Neuron (in vitro differentiated cells): ENCODE data around the gene SLC66A3.

Experiments
- H2AFZ ChIP-seq: one replicate; pipeline ENCODE4 v1.6.1; 2013; ENCODE audit warnings: low read depth, mild to moderate bottlenecking, inconsistent platforms, low read length, moderate library complexity
- H3K27me3 ChIP-seq: one replicate; pipeline ENCODE4 v1.6.1; 2013; ENCODE audit warnings: low read length; ENCODE audit not compliant: insufficient read depth
- H3K36me3 ChIP-seq: one replicate; pipeline ENCODE4 v1.6.1; 2013; ENCODE audit warnings: low read length; ENCODE audit not compliant: insufficient read depth
- H3K4me1 ChIP-seq: one replicate; pipeline ENCODE4 v1.6.1; 2013; ENCODE audit warnings: low read length; ENCODE audit not compliant: insufficient read depth
- H3K4me3 ChIP-seq: 2 replicates; pipeline ENCODE4 v1.5.1; 2013; ENCODE audit warnings: mild to moderate bottlenecking, low read length, moderate library complexity
- H3K9me3 ChIP-seq: one replicate; pipeline ENCODE4 v1.6.1; 2013; ENCODE audit warnings: low read length

SLC66A3 gene

DNA sequence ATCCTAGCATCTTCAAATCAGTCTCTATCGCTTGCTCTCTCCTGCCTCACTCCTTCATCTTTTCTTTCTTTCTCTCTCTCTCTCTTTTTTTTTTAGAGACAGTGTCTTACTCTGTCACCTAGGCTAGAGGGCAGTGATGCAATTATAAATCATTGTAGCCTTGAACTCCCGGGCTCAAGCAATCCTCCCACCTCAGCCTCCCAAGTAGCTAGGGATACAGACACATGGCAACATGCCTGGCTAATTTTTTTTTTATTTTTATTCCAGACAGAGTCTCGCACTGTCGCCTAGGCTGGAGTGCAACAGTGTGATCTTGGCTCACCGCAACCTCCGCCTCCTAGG, 10.6 kb upstream of the SLC66A3 start:
- H3K9me3 ChIP-seq: no peaks in the 10 kb centered on the region
- no peak overlapping the region for H2AFZ ChIP-seq
- no peak overlapping the region for H3K4me3 ChIP-seq
- no peaks in the 10 kb centered on the region for H3K36me3 ChIP-seq
- no peaks in the 10 kb centered on the region for H3K4me1 ChIP-seq
- no peaks in the 10 kb centered on the region for H3K27me3 ChIP-seq

DNA sequence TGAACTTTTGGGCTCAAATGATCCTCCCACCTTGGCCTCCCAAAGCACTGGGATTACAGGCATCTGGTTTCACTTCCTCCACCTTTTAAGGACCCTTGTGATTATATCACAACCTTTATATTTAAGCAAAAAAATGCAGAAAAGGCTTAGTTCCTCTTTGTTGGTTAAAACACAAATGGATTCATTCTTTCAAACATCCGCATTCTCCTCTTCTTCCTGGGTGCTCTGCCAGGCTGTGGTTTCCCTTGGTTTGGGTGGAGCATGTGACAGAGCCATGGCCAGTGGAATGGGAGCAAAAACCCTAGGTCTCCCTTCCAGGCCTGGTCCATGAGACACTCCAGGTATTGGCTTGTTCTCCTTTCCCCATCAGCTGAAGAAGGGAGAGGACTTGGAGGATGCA, 9.9 kb upstream of the SLC66A3 start:
- Histone ChIP-seq H2AFZ (no peak overlapping the region), H3K27me3 (no peaks in the 10 kb centered on the region), H3K9me3 (no peaks in the 10 kb centered on the region), H3K4me3 (no peak overlapping the region), H3K36me3 (no peaks in the 10 kb centered on the region), H3K4me1 (no peaks in the 10 kb centered on the region)

GRCh38 chr2:11146076-11146475, 9.2 kb upstream of the SLC66A3 start:
- Histone ChIP-seq H3K27me3 (no peaks in the 10 kb centered on the region), H2AFZ (no peak overlapping the region), H3K4me1 (no peaks in the 10 kb centered on the region), H3K36me3 (no peaks in the 10 kb centered on the region), H3K4me3 (no peak overlapping the region), H3K9me3 (no peaks in the 10 kb centered on the region)

GRCh38 chr2:11147263-11147662, 8.0 kb upstream of the SLC66A3 start:
- Histone ChIP-seq H3K36me3 (no peaks in the 10 kb centered on the region), H3K27me3 (no peaks in the 10 kb centered on the region), H2AFZ (no peak overlapping the region), H3K9me3 (no peaks in the 10 kb centered on the region), H3K4me3 (no peak overlapping the region), H3K4me1 (no peaks in the 10 kb centered on the region)

- Histone ChIP-seq H3K27me3 (no peaks in the 10 kb centered on the region), H3K9me3 (no peaks in the 10 kb centered on the region), H3K4me3 (no peak overlapping the region)
Measured at GRCh38 chr2:11152591-11152990, 2.7 kb upstream of the SLC66A3 start.

DNA sequence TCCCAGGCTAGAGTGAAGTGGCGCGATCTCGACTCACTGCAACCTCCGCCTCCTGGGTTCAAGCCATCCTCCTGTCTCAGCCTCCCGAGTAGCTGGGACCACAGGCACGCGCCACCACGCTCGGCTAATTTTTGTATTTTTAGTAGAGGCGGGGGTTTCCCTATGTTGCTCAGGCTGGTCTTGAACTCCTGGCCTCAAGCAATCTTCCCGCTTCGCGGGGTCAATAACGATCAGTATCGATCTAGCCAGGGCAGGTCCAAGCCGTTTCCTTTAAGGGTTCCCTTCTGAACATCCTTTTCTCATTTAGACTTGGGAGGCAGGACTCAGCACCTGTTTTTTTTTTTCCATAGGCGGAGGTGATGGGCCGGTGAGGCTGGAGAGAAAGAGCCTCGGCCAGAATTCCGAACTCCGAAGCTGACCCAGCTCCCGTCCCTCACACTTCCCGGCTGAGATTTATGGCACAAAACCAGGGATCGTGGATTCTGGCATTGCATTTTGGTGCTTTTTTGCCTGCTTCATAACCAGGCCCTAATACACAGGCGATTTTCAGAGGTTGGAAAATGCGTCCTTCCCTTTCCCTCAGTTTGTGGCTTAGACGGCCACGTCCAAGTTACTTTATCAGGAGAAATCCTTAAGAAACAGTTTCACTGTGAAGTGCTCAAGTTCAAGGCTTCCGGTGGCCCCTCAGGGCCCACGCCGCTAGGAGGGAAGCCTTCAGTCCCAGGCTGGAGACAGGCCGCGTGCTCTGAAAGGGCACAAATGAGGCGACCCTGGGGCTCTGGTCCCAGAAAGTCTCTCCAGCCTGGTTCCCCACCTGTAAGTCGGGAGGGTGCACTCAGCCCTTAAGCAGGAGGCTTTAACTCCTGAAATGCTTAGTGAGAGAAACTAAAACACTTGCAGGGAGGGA, 998 bp upstream of the SLC66A3 start:
- Histone ChIP-seq H3K36me3 (no peaks in the 10 kb centered on the region), H3K4me1 (peaks cover 6% of the 10 kb centered on the region), H2AFZ (peak overlapping the region; percentile 50), H3K9me3 (no peaks in the 10 kb centered on the region), H3K27me3 (no peaks in the 10 kb centered on the region), H3K4me3 (peak overlapping the region; percentile 54)

More at GRCh38 chr2:11152591-11152990, 2.7 kb upstream of the SLC66A3 start:
- Histone ChIP-seq H3K4me1 (peaks cover 6% of the 10 kb centered on the region), H2AFZ (no peak overlapping the region), H3K36me3 (no peaks in the 10 kb centered on the region)

DNA sequence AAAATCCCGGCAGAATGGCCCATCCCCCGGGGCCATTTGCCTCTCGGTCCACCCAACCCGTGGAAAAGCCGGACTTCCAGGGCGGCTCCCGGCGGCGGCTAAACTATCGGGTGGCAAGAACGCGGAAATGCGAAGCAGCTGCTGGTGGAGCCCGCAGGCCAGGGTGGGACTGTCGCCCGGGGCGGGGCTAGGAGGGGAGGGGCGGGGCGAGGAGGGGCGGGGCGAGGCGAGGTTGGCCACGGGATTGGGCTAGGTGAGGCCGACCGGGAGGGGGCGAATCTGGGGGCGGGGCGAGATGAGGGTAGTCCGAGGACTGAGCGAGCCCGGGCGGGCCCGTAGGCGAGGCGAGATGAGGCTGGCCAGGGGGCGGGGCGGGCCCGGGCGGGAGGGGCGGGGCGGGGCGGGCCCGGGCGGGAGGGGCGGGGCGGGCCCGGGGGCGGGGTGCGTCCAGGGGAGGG, 315 bp upstream of the SLC66A3 start:
- peak overlapping the region; percentile 54 for H3K4me3 ChIP-seq
- H3K27me3 ChIP-seq: no peaks in the 10 kb centered on the region
- H2AFZ ChIP-seq: peak overlapping the region; percentile 50
- H3K36me3 ChIP-seq: no peaks in the 10 kb centered on the region
- H3K9me3 ChIP-seq: no peaks in the 10 kb centered on the region
- peaks cover 6% of the 10 kb centered on the region for H3K4me1 ChIP-seq

- no peaks in the 10 kb centered on the region for H3K9me3 ChIP-seq
- H3K27me3 ChIP-seq: no peaks in the 10 kb centered on the region
- H2AFZ ChIP-seq: no peak overlapping the region
- no peak overlapping the region for H3K4me3 ChIP-seq
- H3K36me3 ChIP-seq: no peaks in the 10 kb centered on the region
- peaks cover 6% of the 10 kb centered on the region for H3K4me1 ChIP-seq
Measured at GRCh38 chr2:11156396-11157075, 1.3 kb downstream of the SLC66A3 start.

GRCh38 chr2:11157296-11157695, 2.0 kb downstream of the SLC66A3 start:
- Histone ChIP-seq H3K9me3 (no peaks in the 10 kb centered on the region), H3K27me3 (no peaks in the 10 kb centered on the region), H3K4me3 (no peak overlapping the region), H3K4me1 (peaks cover 6% of the 10 kb centered on the region), H2AFZ (no peak overlapping the region), H3K36me3 (no peaks in the 10 kb centered on the region)

DNA sequence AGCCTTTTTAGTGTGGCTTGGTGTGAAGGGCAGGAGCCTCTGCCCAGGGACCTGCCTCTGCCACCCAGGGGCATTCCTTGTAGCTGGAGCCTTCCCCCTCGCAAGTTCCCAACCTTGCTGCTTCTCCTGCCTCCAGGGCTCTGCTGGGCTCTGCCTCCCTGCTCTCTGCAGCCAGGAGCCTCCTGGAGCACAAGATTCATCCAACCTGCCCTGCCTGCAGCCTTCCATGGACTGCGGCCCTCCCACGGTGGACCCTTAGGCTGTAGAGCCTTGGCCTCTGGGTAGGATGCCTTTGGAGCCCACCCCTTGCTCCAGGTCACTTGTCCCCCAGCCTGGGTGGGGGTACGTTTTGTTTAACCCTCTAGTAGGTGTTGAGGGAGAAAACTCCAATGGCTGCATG, 2.5 kb downstream of the SLC66A3 start:
- peaks cover 6% of the 10 kb centered on the region for H3K4me1 ChIP-seq
- H3K9me3 ChIP-seq: no peaks in the 10 kb centered on the region
- H3K36me3 ChIP-seq: no peaks in the 10 kb centered on the region
- no peak overlapping the region for H3K4me3 ChIP-seq
- no peak overlapping the region for H2AFZ ChIP-seq
- H3K27me3 ChIP-seq: no peaks in the 10 kb centered on the region

DNA sequence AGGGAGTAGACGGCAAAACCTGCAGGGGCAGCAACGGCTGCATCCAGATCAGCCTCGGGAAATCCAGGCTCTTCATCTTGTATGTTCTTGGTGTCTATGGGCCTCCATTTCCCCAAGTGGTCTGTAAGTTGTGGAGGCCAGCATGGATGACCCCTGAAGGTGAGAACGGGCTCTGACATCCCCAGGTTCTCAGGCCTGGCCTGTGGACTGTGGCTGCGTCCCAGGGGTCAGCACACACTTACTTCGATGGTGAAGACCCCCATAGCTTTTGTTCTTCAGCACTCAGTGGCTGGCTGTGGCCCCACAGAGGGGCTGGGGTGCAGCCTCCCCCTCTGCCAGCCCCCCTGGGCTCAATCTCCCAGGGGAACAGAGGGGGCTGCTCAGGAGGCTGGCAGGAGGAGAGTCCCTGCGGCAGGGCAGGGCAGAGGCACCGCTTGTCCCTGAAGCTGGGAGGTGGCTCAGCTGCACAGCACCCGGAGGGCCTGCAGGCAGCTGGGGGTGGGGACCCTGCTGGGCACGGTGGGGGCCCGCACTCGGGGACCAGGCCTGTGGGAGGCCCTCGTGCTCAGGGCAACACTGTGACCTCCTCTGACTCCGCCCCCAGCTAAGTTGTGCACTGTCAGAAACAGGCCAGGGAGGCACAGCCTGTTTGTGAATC, 3.8 kb downstream of the SLC66A3 start:
- Histone ChIP-seq H3K9me3 (no peaks in the 10 kb centered on the region), H2AFZ (no peak overlapping the region), H3K27me3 (no peaks in the 10 kb centered on the region), H3K36me3 (no peaks in the 10 kb centered on the region), H3K4me1 (peaks cover 6% of the 10 kb centered on the region), H3K4me3 (no peak overlapping the region)

GRCh38 chr2:11159574-11160170, 4.4 kb downstream of the SLC66A3 start:
- H3K27me3 ChIP-seq: no peaks in the 10 kb centered on the region
- H2AFZ ChIP-seq: no peak overlapping the region
- H3K9me3 ChIP-seq: no peaks in the 10 kb centered on the region
- peaks cover 1% of the 10 kb centered on the region for H3K4me1 ChIP-seq
- H3K4me3 ChIP-seq: no peak overlapping the region
- no peaks in the 10 kb centered on the region for H3K36me3 ChIP-seq

DNA sequence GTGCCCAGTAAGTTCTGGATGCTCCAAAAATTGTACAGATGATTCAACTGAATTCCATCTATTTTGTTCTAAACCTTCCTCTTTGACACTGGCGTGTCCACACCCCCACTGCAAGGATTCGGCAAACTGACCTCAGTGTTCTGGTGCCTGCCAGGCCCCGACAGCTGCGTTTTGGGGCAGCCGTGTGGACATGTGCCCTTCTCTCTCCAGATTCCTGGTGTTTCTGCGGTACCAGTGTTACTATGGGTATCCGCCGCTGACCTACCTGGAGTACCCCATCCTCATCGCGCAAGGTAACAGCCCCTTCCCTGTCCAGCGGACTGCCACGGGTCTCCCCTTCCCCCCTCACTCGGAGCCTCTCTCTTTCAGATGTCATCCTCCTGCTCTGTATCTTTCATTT, 5.0 kb downstream of the SLC66A3 start:
- H3K9me3 ChIP-seq: no peaks in the 10 kb centered on the region
- H3K27me3 ChIP-seq: no peaks in the 10 kb centered on the region
- no peak overlapping the region for H3K4me3 ChIP-seq
- H3K4me1 ChIP-seq: no peaks in the 10 kb centered on the region
- no peak overlapping the region for H2AFZ ChIP-seq
- H3K36me3 ChIP-seq: no peaks in the 10 kb centered on the region
